MCF 10A (cell line): ENCODE results near the gene NHLRC1. TPM values are rescaled to one million over a fixed set of nuclear protein-coding genes. Genes with fewer than 3 reads are reported as not detected.

Experiments
- BruUV-seq: library from RNA; stranded (reverse); fragments of 400-500 nt; replicated peaks from 2 replicates; lab custom pipeline; 2021; lab: Mats Ljungman, UMichigan
- CTCF ChIA-PET: fragments of 300-600 bp; sonication (Branson Sonifier 250); formaldehyde crosslinking; extraction: SDS; loops from one replicate; lab custom pipeline; 2021; ENCODE audit warnings: antibody characterized with exemption, inconsistent platforms; lab: Yijun Ruan, JAX
- POLR2A ChIA-PET: fragments of 300-600, 350-650 bp; sonication (Branson Sonifier 250); formaldehyde crosslinking; extraction: SDS; loops from one replicate; lab custom pipeline; 2020; ENCODE audit warnings: antibody characterized with exemption, inconsistent platforms; lab: Yijun Ruan, JAX
- DNase-seq: peaks from one replicate; pipeline ENCODE4 v3.0.0-alpha.2; 2018; ENCODE audit not compliant: unreplicated experiment
- H3K27ac Mint-ChIP-seq: one replicate; pipeline ENCODE4 v1.8.0; 2022; ENCODE audit warnings: mild to moderate bottlenecking, low read depth, mixed read lengths; ENCODE audit not compliant: unreplicated experiment
- H3K27me3 Mint-ChIP-seq: one replicate; pipeline ENCODE4 v1.8.0; 2022; ENCODE audit warnings: mixed read lengths; ENCODE audit not compliant: insufficient read depth, unreplicated experiment
- H3K36me3 Mint-ChIP-seq: one replicate; pipeline ENCODE4 v1.8.0; 2022; ENCODE audit warnings: mild to moderate bottlenecking, moderate library complexity, mixed read lengths; ENCODE audit not compliant: insufficient read depth, unreplicated experiment
- H3K4me1 Mint-ChIP-seq: one replicate; pipeline ENCODE4 v1.8.0; 2022; ENCODE audit warnings: mixed read lengths; ENCODE audit not compliant: insufficient read depth, unreplicated experiment
- H3K4me3 Mint-ChIP-seq: one replicate; pipeline ENCODE4 v1.8.0; 2022; ENCODE audit warnings: mild to moderate bottlenecking, moderate library complexity, mixed read lengths; ENCODE audit not compliant: unreplicated experiment
- H3K9me3 Mint-ChIP-seq: one replicate; pipeline ENCODE4 v1.8.0; 2022; ENCODE audit warnings: mixed read lengths; ENCODE audit not compliant: unreplicated experiment
- CTCF ChIP-seq: fragments of 200-600 bp; IDR thresholded peaks from one replicate; pipeline ENCODE4 v1.8.0; 2022; ENCODE audit warnings: antibody characterized with exemption, mild to moderate bottlenecking; ENCODE audit not compliant: unreplicated experiment
- intact Hi-C: fragments of 100-400 bp; cut with micrococcal nuclease; formaldehyde crosslinking; loops from 2 replicates; pipeline ENCODE4 v1.14.1; 2022
- total RNA-seq: library from RNA; stranded (reverse); gene quantifications from 2 replicates; pipeline ENCODE4 v1.2.3, GENCODE V29; 2022

Gene NHLRC1
- total RNA-seq, 1 experiment from 2014 or later, result not detected

- no peaks in the 10 kb centered on the region for H3K4me1 Mint-ChIP-seq
- TF ChIP-seq CTCF, result no peak
- H3K36me3 Mint-ChIP-seq, result no peaks in the 10 kb centered on the region
- POLR2A ChIA-PET, result no interaction called here
- no peak overlapping the region for H3K4me3 Mint-ChIP-seq
- DNase-seq, result no peak
- BruUV-seq, result no TSS peak
- intact Hi-C loops, result no loop called here
- no peaks in the 10 kb centered on the region for H3K9me3 Mint-ChIP-seq
- CTCF ChIA-PET, result no interaction called here
- no peak overlapping the region for H3K27ac Mint-ChIP-seq
- H3K27me3 Mint-ChIP-seq, result no peaks in the 10 kb centered on the region
Measured at GRCh38 chr6:18119236-18119635, 3.2 kb downstream of the NHLRC1 start.

GRCh38 chr6:18118330-18118729, 4.1 kb downstream of the NHLRC1 start:
- BruUV-seq, result no TSS peak
- POLR2A ChIA-PET, result interaction anchor here (0.6 kb wide), 1 partner anchor 50 kb away, joined by 4 read pairs; no protein-coding TSS in a partner anchor
- TF ChIP-seq CTCF, result no peak
- Mint-ChIP-seq H3K27ac (no peak overlapping the region), H3K4me1 (no peaks in the 10 kb centered on the region), H3K4me3 (no peak overlapping the region), H3K27me3 (no peaks in the 10 kb centered on the region), H3K9me3 (no peaks in the 10 kb centered on the region), H3K36me3 (no peaks in the 10 kb centered on the region)
- CTCF ChIA-PET, result no interaction called here
- intact Hi-C loops, result no loop called here
- DNase-seq, result no peak

- POLR2A ChIA-PET, result no interaction called here
Measured at GRCh38 chr6:18117136-18117535, 5.3 kb downstream of the NHLRC1 start.

GRCh38 chr6:18115356-18115755, 7.1 kb downstream of the NHLRC1 start:
- Mint-ChIP-seq H3K27me3 (no peaks in the 10 kb centered on the region), H3K4me3 (no peak overlapping the region), H3K4me1 (no peaks in the 10 kb centered on the region), H3K9me3 (no peaks in the 10 kb centered on the region), H3K27ac (no peak overlapping the region), H3K36me3 (no peaks in the 10 kb centered on the region)
- ChIA-PET CTCF (interaction anchor here (0.8 kb wide), 1 partner anchor 311 kb away, joined by 6 read pairs; no protein-coding TSS in a partner anchor), POLR2A (no interaction called here)
- no peak for DNase-seq
- TF ChIP-seq CTCF, result no peak
- no TSS peak for BruUV-seq
- intact Hi-C loops, result no loop called here

More at GRCh38 chr6:18117136-18117535, 5.3 kb downstream of the NHLRC1 start:
- H3K9me3 Mint-ChIP-seq, result no peaks in the 10 kb centered on the region
- no peak overlapping the region for H3K4me3 Mint-ChIP-seq
- TF ChIP-seq CTCF, result no peak
- intact Hi-C loops, result no loop called here
- CTCF ChIA-PET, result no interaction called here
- BruUV-seq, result no TSS peak
- no peak overlapping the region for H3K27ac Mint-ChIP-seq
- H3K27me3 Mint-ChIP-seq, result no peaks in the 10 kb centered on the region
- no peaks in the 10 kb centered on the region for H3K36me3 Mint-ChIP-seq
- no peaks in the 10 kb centered on the region for H3K4me1 Mint-ChIP-seq
- no peak for DNase-seq
